Gastroesophageal sphincter (tissue), 3 donors: ENCODE data around the gene PIP4K2A.

Source experiments
- POLR2A ChIP-seq, 2 donors: fragments of 450-650 bp; IDR thresholded peaks; one replicate each; pipeline ENCODE4 v1.6.1; 2017; ENCODE audit warnings: antibody characterized with exemption in 2 of 2, mild to moderate bottlenecking in 2 of 2, moderate library complexity in 1 of 2
- POLR2AphosphoS5 ChIP-seq: sonication (generic); formaldehyde crosslinking; IDR thresholded peaks from one replicate; pipeline ENCODE4 v1.6.1; 2017; ENCODE audit warnings: antibody characterized with exemption
- TF ChIP-seq, protein P1 (sequence below), 4 experiments: fragments of 200-600 bp in 2 of 4; fragments of 450-650 bp in 2 of 4; sonication (generic) in 1 of 4; IDR thresholded peaks; one replicate each; pipeline ENCODE4 v1.5.1; 2017 to 2019; ENCODE audit warnings: antibody characterized with exemption in 4 of 4, mild to moderate bottlenecking in 2 of 4, moderate library complexity in 2 of 4

DNA sequence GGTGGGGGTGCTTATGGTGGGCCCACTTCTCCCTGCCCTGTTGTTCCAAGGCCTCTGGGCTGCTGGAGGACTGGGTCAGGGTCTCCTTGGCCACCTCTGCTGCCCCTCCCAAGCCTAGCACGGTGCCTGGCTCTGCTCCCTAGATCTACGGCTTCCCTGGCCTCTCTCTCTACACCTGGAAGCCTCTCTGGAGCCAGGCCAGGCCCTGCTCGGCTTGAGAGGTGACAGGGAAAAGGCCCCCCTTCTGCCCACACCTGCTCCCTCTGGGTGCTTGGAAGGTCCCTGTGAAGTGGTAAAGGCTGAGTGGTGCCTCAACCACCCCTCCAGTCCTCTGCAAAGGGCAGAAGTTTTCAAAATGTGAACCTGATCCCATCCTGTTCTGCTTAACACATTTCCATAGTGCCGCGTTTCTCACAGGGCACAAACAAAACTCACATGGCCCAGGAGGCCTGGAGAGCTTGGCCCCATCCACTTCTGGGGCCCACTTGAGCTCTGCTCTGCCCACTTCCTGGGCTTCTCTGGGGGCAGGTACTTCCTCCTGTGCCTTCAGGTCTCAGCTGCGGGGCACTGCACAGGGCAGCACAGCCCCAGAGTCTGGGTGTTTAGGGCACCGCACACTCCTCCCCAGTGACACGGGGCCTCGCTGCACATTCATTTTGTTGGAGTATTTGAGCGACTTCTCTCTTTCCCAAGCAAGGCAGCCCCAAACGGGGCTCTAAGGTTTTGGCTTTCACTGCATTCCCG lies 169.9 kb downstream of the PIP4K2A start:
- TF ChIP-seq, protein P1, sequence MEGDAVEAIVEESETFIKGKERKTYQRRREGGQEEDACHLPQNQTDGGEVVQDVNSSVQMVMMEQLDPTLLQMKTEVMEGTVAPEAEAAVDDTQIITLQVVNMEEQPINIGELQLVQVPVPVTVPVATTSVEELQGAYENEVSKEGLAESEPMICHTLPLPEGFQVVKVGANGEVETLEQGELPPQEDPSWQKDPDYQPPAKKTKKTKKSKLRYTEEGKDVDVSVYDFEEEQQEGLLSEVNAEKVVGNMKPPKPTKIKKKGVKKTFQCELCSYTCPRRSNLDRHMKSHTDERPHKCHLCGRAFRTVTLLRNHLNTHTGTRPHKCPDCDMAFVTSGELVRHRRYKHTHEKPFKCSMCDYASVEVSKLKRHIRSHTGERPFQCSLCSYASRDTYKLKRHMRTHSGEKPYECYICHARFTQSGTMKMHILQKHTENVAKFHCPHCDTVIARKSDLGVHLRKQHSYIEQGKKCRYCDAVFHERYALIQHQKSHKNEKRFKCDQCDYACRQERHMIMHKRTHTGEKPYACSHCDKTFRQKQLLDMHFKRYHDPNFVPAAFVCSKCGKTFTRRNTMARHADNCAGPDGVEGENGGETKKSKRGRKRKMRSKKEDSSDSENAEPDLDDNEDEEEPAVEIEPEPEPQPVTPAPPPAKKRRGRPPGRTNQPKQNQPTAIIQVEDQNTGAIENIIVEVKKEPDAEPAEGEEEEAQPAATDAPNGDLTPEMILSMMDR (IDR thresholded peaks at IDR 0.05), result no peak
- TF ChIP-seq POLR2A (IDR thresholded peaks at IDR 0.05) (no peak), POLR2AphosphoS5 (no peak)
